HFFc6 (cell line): Measurements from ENCODE around the gene RASAL2. TPM values are rescaled to one million over a fixed set of nuclear protein-coding genes. Genes with fewer than 3 reads are reported as not detected.

Experiments
- DNase-seq: peaks from one replicate; pipeline ENCODE4 v3.0.0-alpha.2; 2018
- H3K27ac Mint-ChIP-seq: 2 replicates; pipeline ENCODE4 v1.8.0; 2020; ENCODE audit warnings: mild to moderate bottlenecking, mixed read lengths
- H3K27me3 Mint-ChIP-seq: 2 replicates; pipeline ENCODE4 v1.8.0; 2021; ENCODE audit warnings: mild to moderate bottlenecking, moderate library complexity, mixed read lengths; ENCODE audit not compliant: insufficient read depth
- H3K36me3 Mint-ChIP-seq: 2 replicates; pipeline ENCODE4 v1.8.0; 2021; ENCODE audit warnings: low read depth, mixed read lengths
- H3K4me1 Mint-ChIP-seq: 2 replicates; pipeline ENCODE4 v1.8.0; 2020; ENCODE audit warnings: low read depth, mixed read lengths
- H3K4me3 Mint-ChIP-seq: 2 replicates; pipeline ENCODE4 v1.8.0; 2020; ENCODE audit warnings: mild to moderate bottlenecking, moderate library complexity, mixed read lengths
- H3K9me3 Mint-ChIP-seq: 2 replicates; pipeline ENCODE4 v1.8.0; 2020; ENCODE audit warnings: mild to moderate bottlenecking, mixed read lengths
- CTCF ChIP-seq: fragments of 200-600 bp; sonication (generic); IDR thresholded peaks from 2 replicates; pipeline ENCODE4 v1.5.0; 2021; ENCODE audit warnings: antibody characterized with exemption, mild to moderate bottlenecking
- total RNA-seq, 6 experiments: library from RNA; stranded (reverse); fragmentation: NEBNext Ultra II Directional; extraction: Animal tissue kit (Norgen Biotek cat#: 25700); gene quantifications; 2 replicates in 1 of 6; 3 replicates in 5 of 6; pipeline ENCODE4 v1.2.3, GENCODE V29; 2021

RASAL2 gene
- total RNA-seq, 6 experiments from 2014 or later: 21.2 to 30.7 (median 24.4) TPM

DNA sequence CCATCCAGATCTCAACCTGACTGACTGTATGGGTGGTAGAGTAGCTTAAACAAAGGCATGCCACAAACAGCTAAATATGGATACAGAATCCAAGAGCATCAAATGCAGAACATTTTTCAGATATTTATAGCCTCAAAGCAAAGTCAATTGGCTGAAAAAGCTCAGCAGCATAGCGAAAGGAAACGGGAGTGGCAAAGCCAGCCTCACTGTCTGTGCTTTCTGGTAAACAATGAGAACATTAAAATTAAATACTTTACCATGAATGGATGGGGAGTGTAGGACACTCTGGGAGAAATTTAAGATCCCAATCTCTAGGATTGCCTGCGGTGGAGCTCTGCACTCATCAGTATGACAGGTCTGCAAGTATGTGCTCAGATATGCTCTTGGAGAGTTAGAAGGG lies 4.4 kb downstream of the RASAL2 start:
- Mint-ChIP-seq H3K4me1 (peaks cover 66% of the 10 kb centered on the region), H3K9me3 (no peaks in the 10 kb centered on the region), H3K27me3 (no peaks in the 10 kb centered on the region), H3K27ac (peak overlapping the region; percentile 34), H3K36me3 (peaks cover 20% of the 10 kb centered on the region), H3K4me3 (peak overlapping the region; percentile 58)
- peak; percentile 51 for DNase-seq
- no peak for TF ChIP-seq CTCF

GRCh38 chr1:178101266-178101630 lies 7.3 kb downstream of the RASAL2 start:
- H3K36me3 Mint-ChIP-seq: peaks cover 11% of the 10 kb centered on the region
- peak overlapping the region; percentile 63 for H3K27ac Mint-ChIP-seq
- no peaks in the 10 kb centered on the region for H3K9me3 Mint-ChIP-seq
- H3K4me3 Mint-ChIP-seq: peak overlapping the region; percentile 44
- H3K4me1 Mint-ChIP-seq: peaks cover 67% of the 10 kb centered on the region
- no peak for TF ChIP-seq CTCF
- no peaks in the 10 kb centered on the region for H3K27me3 Mint-ChIP-seq
- no peak for DNase-seq

- H3K4me3 Mint-ChIP-seq: no peak overlapping the region; the same call in 1 of the 2 replicates
- peaks cover 64% of the 10 kb centered on the region for H3K4me1 Mint-ChIP-seq
- no peaks in the 10 kb centered on the region for H3K27me3 Mint-ChIP-seq
- H3K27ac Mint-ChIP-seq: peak overlapping the region; percentile 63
- TF ChIP-seq CTCF: no peak
- no peak for DNase-seq
- H3K36me3 Mint-ChIP-seq: peaks cover 7% of the 10 kb centered on the region
- no peaks in the 10 kb centered on the region for H3K9me3 Mint-ChIP-seq
Observed at GRCh38 chr1:178101654-178102053, 7.8 kb downstream of the RASAL2 start.

- Mint-ChIP-seq H3K9me3 (no peaks in the 10 kb centered on the region), H3K4me3 (no peak overlapping the region), H3K36me3 (peaks cover 1% of the 10 kb centered on the region), H3K27me3 (no peaks in the 10 kb centered on the region), H3K4me1 (peaks cover 62% of the 10 kb centered on the region), H3K27ac (no peak overlapping the region)
- DNase-seq: no peak
- no peak for TF ChIP-seq CTCF
Observed at GRCh38 chr1:178102218-178102617, 8.3 kb downstream of the RASAL2 start.

DNA sequence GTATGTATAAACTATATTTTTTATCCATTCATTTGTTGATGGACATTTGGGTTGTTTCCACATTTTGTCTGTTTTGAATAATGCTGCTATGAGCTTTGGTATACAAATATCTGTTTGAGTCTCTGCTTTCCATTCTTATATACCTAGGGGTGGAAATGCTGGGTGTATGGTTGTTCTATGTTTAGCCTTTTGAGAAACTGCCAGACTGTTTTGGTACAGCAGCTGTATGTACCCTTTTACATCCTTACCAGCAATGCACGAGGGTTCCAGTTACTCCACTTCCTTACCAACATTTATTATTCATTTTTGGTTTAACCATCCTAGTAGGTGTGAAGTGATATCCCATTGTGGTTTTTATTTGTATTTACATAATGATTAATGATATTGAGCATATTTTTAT lies 13.9 kb downstream of the RASAL2 start:
- DNase-seq: no peak
- Mint-ChIP-seq H3K9me3 (no peaks in the 10 kb centered on the region), H3K4me1 (peaks cover 51% of the 10 kb centered on the region), H3K27ac (no peak overlapping the region), H3K27me3 (no peaks in the 10 kb centered on the region; the same call in 1 of the 2 replicates), H3K4me3 (no peak overlapping the region), H3K36me3 (0 out of 2 replicates have a peak, but pooled peaks cover 4% of the 10 kb centered on the region)
- no peak for TF ChIP-seq CTCF
